ENCODE results near the gene ALKAL2.

Gene ALKAL2

DNA sequence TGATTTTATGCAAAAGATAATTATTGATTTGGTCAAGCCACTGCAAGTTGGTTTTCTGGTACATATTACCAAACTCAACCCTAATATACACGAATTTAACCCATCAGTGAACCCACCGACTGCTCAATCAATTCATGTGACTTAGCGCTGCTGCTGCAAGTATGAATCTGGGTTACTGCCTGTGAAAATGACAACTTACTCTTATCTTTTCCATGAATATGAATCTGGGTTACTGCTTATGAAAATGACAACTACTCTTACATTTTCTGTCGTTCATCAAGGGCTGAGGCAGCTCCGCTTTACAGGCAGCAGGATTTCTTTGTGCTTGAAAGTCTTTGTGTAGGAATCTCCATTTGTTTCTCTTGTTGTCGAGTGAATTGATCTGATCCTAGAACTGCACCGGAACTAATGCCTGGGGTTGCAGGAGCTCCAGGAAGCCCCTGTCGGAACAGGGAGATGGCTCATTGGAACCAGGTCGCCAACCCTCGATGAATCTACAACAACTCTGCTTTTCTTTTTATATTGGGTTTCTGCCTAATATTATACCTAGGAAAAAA, 22.1 kb upstream of the ALKAL2 start:
- TF ChIP-seq GATA3 (IDR thresholded peaks at IDR 0.05; ENCODE audit: low read depth, low read length) (no peak), GATA2 (IDR thresholded peaks at IDR 0.05; ENCODE audit: low read depth, low read length) (no peak)

DNA sequence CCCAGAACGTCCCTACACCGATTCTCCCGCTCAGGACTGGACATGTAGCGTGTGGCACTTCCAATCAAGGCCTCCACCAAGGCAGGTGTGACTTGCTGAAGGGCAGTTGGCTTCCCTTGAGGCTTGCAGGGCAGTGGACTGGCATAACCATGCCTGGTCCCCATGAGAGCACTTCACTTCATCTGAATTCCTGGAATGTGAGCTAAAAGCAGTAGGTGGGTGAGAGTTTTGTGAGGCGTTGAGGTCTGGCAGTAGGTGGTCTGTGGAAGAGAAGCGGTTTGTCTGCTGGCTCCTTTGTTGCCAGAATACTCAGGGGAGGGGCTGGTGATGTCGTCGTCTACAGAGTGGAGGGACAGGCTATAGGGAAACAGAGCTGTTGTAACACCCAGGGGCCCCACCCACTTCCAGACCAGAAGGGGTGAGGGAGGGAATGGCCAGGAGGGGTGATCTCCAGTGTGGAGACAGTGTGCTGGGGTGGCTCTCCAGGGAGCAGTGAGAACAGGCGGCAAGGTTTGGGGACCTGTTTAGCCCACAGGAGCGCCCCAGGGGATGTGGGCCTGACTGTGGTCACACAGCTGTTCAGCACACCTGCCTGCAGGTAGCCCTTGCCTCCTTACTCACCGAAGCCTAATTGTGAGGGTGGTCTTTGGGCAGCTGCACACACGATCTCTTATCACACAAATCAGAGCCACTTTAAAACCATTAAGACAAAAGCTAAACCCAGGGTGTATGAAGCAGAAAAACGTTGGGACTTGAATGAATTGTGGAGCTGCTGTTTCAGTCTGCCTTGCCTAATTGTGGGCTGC, 21.5 kb upstream of the ALKAL2 start:
- TF ChIP-seq GATA2 (IDR thresholded peaks at IDR 0.05; ENCODE audit: low read depth, low read length), result peak; percentile 46; the same call in 1 of the 2 replicates
- no peak for TF ChIP-seq GATA3 (IDR thresholded peaks at IDR 0.05; ENCODE audit: low read depth, low read length)

DNA sequence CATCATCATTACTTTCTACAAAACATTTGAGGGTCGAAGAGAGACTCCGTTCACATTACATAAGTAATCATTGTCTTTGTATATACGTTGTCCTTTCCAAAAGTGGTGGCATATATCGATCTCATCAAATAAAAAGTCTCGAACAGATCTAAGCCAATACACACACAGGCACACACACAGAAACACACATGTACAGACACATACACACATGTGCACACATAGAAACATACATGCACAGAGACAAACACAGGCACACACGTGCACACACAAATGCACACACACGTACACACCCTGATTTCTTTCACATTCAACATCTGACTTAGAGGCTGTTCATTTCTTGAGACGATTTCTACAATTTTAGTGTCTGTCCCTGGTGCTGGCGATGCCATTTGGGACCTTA, 17.5 kb upstream of the ALKAL2 start:
- no peak for TF ChIP-seq GATA2 (IDR thresholded peaks at IDR 0.05; ENCODE audit: low read depth, low read length)
- no peak for TF ChIP-seq GATA3 (IDR thresholded peaks at IDR 0.05; ENCODE audit: low read depth, low read length)

DNA sequence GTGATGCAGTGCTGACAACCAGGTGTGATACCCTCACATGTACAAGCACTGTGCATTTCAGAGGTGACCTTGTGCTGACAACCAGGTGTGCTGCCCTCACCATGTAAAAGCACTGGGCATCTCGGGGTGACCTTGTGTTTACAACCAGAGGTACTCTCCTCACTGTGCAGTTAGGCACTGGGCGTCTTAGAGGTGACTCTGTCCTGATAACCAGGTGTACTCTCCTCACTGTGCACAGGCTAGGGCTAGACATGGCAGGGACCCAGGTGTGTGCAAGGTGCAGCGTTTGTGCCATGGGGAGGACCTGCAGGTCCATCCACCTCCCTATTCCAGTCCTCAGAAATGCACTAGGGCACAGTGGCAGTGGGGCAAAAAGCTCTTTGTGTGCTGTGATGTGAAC, 8.5 kb upstream of the ALKAL2 start:
- no peak for TF ChIP-seq GATA2 (IDR thresholded peaks at IDR 0.05; ENCODE audit: low read depth, low read length)
- no peak for TF ChIP-seq GATA3 (IDR thresholded peaks at IDR 0.05; ENCODE audit: low read depth, low read length)

DNA sequence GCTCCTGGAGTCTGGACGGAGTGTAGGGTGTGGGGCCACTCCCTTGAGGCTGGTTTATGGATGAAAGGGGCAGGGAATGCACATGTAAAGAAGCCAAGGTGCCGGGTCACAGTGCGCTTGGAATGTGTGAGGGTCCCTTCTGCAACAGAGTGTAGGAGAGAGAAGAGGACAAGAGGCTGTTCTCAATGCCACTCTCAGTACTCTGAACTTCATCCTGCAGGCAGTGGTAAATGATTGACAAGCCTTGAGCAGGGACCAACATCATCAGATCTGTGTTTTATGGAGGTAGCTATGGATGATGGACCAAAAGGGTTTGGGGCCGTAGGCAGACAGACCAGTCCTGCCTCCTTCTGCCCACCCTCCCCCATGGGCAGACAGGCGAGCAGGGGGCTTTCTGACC, 7.2 kb upstream of the ALKAL2 start:
- TF ChIP-seq GATA3 (IDR thresholded peaks at IDR 0.05; ENCODE audit: low read depth, low read length) (no peak), GATA2 (IDR thresholded peaks at IDR 0.05; ENCODE audit: low read depth, low read length) (no peak)

DNA sequence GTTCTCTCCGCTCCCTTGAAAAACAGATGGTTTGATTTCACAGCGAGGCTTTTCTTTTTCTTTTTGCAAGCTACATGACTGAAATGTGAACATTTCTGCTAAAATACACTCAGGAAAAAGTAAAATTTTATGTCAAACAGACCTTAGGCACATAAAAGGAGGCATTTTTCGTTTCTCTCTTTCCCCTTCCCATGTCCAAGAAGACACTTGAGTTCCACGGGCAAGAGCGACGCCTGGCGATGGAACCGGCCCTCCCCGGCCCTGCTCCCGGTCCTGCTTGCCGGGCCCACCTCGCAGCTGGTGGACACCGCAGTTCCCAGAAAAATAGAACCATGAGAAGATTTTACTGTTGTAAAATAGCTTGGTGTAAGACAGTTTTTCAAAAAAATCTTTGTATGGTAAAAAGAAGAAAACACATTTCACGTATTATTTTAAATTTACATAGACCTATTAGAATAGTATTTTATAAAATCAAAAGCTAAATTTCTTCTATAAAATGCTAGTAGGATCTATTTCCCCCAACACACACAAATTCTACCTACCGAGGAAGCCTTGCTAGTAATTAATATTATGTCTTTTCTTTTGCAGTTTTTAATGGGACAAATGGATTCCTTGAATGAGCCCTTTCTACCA, 2.3 kb upstream of the ALKAL2 start:
- TF ChIP-seq GATA2 (IDR thresholded peaks at IDR 0.05; ENCODE audit: low read depth, low read length), result no peak
- no peak for TF ChIP-seq GATA3 (IDR thresholded peaks at IDR 0.05; ENCODE audit: low read depth, low read length)

DNA sequence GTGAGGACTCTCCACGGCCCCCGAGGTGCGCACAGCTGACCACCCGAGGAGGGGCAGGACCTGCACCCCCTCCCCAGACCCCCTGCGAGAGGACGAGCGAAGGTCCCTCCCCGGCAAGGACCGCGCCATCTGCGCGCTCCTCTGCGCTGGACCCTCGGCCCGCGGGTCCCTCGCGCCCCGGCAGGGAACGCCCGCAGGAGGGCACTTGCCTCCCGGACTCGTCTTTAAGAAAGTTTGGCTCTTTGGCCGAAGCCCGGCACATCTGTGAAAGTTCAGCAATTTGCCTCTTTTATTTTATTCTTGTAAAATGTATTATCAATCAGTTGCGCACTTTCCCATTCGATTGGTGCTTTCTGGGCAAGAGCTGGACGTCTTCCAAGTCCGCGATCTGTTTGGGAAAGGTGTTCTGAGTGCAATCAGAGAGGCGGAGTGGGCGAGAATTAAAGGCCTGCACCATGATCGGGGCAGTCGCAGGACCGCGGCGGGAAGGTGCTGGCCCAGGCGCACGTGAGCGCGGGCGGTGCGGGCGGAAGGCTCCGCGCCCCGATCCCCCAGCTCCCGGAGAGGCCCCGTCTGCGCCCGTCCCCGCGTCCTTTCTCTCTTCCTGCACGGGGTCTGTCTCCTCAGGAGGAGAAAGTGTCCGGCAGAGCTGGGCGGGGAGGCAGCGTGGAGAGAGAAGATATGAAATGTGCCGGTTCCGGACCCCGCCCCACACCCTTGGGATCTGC, 1.6 kb upstream of the ALKAL2 start:
- TF ChIP-seq GATA2 (IDR thresholded peaks at IDR 0.05; ENCODE audit: low read depth, low read length), result no peak
- no peak for TF ChIP-seq GATA3 (IDR thresholded peaks at IDR 0.05; ENCODE audit: low read depth, low read length)

DNA sequence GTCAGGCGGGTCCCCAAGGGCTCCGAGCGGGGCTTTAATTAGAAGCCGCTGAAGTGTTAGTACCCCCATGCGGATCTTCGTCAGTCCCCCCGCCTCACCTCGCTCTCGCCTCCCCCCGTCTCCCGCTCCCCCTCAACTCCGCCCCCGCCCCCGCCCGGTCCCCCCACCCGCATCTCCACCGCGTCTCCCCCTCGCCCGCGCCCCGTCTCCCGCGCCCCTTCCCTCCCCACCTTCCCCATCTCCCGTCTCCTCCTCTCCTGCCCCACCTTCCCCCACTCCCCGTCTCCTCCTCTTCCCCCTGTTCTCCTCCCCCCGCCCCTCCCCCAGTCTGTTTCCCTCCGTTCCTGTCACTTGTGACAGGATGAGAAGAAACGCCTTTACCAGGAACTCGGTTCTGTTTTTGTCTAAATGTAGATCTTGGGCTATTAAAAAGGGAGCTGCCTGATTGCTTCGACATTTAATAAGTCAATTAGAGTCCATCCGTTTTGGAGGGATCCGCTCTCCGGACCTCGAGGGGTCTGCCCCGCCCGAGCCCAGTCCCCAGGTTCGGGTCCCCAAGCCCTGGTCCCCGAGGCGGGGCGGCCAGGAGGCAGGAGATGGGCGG, 969 bp upstream of the ALKAL2 start:
- TF ChIP-seq GATA2 (IDR thresholded peaks at IDR 0.05; ENCODE audit: low read depth, low read length), result no peak
- no peak for TF ChIP-seq GATA3 (IDR thresholded peaks at IDR 0.05; ENCODE audit: low read depth, low read length)

DNA sequence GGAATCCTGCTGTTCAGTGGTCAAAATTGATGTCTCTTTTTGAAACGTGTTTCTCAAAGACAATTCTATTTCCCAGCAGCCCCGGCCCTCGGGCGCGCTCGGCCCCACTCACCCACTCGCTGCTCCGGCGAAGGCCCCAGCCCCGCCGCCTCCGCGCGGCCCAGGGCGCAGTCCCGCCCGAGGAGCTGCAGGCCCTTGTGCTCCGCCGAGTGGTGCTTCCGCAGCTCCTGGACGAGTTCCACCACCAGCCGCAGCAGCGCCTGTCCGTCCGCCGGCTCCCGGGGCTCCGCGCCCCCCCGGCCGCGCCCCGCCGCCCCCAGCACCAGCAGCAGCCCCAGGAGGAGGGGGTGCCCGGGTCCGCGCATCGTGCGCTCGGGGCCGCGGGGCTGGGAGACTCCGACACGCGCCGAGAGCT, 413 bp downstream of the ALKAL2 start:
- TF ChIP-seq GATA2 (IDR thresholded peaks at IDR 0.05; ENCODE audit: low read depth, low read length), result no peak
- TF ChIP-seq GATA3 (IDR thresholded peaks at IDR 0.05; ENCODE audit: low read depth, low read length), result no peak

DNA sequence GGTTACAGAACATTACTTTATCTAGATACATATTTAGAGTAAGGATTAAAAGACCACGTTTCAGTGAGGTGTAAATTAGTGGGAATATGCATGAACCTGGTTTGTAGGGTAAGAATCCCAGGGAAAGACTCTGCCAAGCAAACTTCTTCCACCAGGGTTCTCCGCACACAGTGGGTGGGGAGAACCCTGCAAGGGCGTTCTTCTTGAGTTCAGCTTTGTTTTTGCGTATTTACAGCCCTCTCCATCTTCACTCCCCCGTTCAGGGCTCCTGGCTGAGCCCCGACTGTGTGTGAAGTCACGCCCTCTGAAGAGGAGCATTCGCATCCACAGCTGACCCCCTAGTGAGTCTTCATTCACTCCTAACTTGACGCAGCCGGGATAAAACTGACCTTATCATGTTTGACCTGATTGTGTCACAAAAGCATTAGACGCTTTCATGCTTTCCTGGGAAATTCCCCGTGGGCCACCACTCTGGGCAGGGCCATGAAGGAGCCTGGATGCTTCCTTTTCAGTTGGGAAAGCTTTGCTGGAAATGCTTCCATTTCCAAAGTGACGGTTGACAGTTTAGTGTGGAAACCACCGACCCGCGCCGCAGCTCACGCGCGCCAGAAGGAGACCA, 1.0 kb downstream of the ALKAL2 start:
- TF ChIP-seq GATA3 (IDR thresholded peaks at IDR 0.05; ENCODE audit: low read depth, low read length) (no peak), GATA2 (IDR thresholded peaks at IDR 0.05; ENCODE audit: low read depth, low read length) (no peak)

DNA sequence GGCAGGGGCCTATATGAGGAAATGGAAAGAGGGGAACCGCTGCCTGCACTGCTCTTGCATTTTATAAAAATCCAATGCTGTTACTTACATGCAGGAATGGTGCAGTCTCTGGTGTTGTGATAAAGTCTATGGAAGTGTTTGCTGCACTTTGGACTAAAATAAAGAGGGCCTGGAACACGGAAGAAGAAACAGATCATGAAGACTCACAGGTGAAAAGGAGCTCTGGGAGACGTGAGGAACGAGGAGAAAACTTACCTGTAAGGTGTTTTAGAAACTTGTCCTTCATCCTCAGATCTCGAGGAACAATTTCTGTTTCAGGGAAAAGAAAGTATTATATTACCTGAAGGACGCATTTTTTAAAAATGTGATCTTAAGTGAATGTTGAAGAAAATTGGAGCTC, 1.9 kb downstream of the ALKAL2 start:
- TF ChIP-seq GATA2 (IDR thresholded peaks at IDR 0.05; ENCODE audit: low read depth, low read length), result no peak

DNA sequence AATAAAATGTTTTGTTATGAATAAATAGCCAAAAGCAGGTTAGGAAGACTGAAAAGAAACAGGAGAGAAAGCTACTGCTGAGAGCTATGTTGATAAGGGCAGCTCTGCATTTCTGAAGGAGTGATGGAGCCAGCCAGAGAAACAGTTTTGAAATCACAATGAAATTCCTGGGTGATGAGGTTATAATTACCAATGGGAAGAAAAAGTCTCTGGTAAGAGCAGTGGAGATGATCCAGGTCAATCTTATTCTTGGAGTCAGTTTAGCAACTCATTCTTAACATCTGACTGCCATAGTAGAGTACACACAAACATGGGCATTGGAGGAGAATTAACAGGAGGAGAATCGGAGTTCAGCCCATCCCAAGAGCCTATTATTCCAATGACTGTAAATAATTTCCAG, 2.4 kb downstream of the ALKAL2 start:
- TF ChIP-seq GATA2 (IDR thresholded peaks at IDR 0.05; ENCODE audit: low read depth, low read length), result no peak
- no peak for TF ChIP-seq GATA3 (IDR thresholded peaks at IDR 0.05; ENCODE audit: low read depth, low read length)

DNA sequence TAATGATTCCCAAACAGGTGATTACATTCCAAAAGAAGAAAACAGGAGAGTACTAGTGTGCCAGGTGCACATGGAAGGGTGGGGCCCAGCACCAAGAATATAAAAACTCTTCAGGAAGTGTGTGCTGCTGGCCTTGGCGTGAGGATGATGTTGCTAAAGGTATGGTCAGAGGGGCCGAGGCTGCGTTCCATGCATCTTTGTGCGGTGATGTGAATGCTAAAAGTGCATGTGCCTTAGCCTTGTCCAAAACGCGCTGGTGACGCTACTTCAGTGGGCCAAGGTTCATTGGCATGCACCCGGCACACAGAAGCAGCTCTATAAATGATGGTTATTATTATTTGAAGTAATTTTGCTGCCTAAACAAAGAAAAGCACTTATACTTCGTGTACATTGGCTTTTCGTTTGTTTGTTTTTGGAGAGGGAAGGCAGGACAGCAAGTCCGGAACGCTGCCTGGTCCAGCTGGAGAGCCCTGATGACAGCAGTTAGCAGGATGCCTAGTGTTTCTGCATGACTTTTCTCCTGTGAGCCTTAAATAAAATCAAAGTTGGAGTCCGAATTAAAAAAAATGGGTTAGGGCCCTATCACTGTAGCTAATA, 2.9 kb downstream of the ALKAL2 start:
- no peak for TF ChIP-seq GATA3 (IDR thresholded peaks at IDR 0.05; ENCODE audit: low read depth, low read length)
- no peak for TF ChIP-seq GATA2 (IDR thresholded peaks at IDR 0.05; ENCODE audit: low read depth, low read length)

Measured in SH-SY5Y (cell line).